Rectal smooth muscle tissue (tissue), 1 donor: ENCODE measurements around the gene POMGNT1.
A peak's percentile ranks its signal among the peaks of the same experiment; 100 is the strongest.

Experiments
- H3K27ac ChIP-seq: one replicate; pipeline ENCODE4 v1.7.0; 2013; ENCODE audit warnings: low read depth, low read length, inconsistent platforms
- H3K27me3 ChIP-seq: one replicate; pipeline ENCODE4 v1.7.0; 2013; ENCODE audit warnings: low read length; ENCODE audit not compliant: control insufficient read depth, insufficient read depth
- H3K36me3 ChIP-seq: one replicate; pipeline ENCODE4 v1.7.0; 2013; ENCODE audit warnings: low read length; ENCODE audit not compliant: control insufficient read depth, insufficient read depth
- H3K4me1 ChIP-seq: one replicate; pipeline ENCODE4 v1.7.0; 2013; ENCODE audit warnings: low read length; ENCODE audit not compliant: control insufficient read depth, insufficient read depth
- H3K4me3 ChIP-seq: one replicate; pipeline ENCODE4 v1.7.0; 2013; ENCODE audit warnings: low read length
- H3K9ac ChIP-seq: one replicate; pipeline ENCODE4 v1.7.0; 2013; ENCODE audit warnings: low read length

POMGNT1 gene

GRCh38 chr1:46187106-46187869 lies 10.9 kb downstream of the POMGNT1 start:
- peaks cover 19% of the 10 kb centered on the region for H3K36me3 ChIP-seq
- H3K4me1 ChIP-seq = peaks cover 6% of the 10 kb centered on the region
- no peak overlapping the region for H3K4me3 ChIP-seq
- no peaks in the 10 kb centered on the region for H3K27me3 ChIP-seq
- H3K27ac ChIP-seq = no peak overlapping the region
- H3K9ac ChIP-seq = no peak overlapping the region

DNA sequence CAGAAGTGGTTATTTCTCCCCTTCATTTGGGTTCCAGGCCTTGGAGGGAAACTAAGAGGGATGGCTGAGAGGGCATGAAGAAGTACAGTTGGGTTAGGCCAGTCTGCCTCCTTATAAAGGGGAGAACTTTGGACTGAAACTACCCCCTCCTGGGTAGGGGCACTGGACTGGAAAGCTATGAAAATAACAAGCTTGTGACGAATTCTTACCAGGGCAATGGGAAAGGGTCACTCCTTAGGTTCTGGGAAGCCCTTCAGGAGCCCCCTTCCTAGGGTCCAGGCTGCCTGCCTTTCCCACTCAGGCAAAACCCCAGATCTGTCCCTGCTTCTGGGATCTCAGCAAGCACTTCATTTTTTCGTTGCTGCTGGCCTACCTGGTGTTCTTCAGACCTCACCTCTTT lies 12.2 kb downstream of the POMGNT1 start:
- Histone ChIP-seq H3K27ac (no peak overlapping the region), H3K27me3 (no peaks in the 10 kb centered on the region), H3K4me3 (no peak overlapping the region), H3K9ac (no peak overlapping the region), H3K36me3 (peaks cover 16% of the 10 kb centered on the region), H3K4me1 (peaks cover 6% of the 10 kb centered on the region)

GRCh38 chr1:46184920-46185658 lies 13.1 kb downstream of the POMGNT1 start:
- Histone ChIP-seq H3K4me3 (no peak overlapping the region), H3K4me1 (peaks cover 6% of the 10 kb centered on the region), H3K36me3 (peaks cover 10% of the 10 kb centered on the region), H3K9ac (no peak overlapping the region), H3K27me3 (no peaks in the 10 kb centered on the region), H3K27ac (no peak overlapping the region)

- no peak overlapping the region for H3K4me3 ChIP-seq
- H3K36me3 ChIP-seq = peaks cover 7% of the 10 kb centered on the region
- H3K27ac ChIP-seq = peak overlapping the region; percentile 3
- no peaks in the 10 kb centered on the region for H3K27me3 ChIP-seq
- H3K9ac ChIP-seq = no peak overlapping the region
- H3K4me1 ChIP-seq = peaks cover 6% of the 10 kb centered on the region
Measured at GRCh38 chr1:46183926-46184557, 14.2 kb downstream of the POMGNT1 start.

DNA sequence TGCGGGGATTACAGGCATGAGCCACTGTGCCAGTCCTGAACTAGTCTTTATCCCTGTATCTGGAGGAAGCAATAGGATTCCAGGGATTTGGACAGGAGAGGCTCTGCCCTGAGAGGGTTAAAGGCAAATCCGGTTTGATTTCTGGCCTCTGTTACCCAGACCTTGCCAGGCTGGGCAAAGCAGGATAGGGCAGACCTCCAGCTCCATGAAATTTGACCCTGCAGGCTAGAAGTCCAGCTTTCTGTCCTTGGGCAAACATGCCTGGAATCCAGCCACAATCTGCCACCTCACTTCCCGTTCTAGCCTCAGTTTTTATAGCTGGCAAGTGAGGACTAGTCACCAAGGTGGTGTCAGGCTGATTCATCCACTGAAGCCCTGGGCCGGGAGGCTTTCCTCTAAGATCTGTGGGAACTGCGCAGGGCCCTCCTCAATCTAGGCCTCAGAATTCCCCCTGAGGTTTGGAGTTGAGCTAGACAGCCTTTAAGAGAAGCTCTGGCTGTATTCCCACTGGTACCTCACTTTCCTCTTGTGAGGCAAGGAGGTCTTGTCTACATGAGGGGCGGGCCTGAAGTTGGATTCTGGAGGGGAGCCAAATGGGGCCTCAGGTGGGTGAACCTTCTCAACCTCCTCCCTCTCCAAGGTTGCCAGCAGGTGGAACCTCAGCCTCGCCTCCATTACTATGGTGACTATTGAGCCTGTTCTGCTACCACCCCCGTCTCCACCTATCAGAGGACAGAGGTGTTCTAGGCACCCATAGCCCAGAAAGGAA lies 15.0 kb downstream of the POMGNT1 start:
- H3K27ac ChIP-seq = peak overlapping the region; percentile 3
- H3K27me3 ChIP-seq = no peaks in the 10 kb centered on the region
- peak overlapping the region; percentile 23 for H3K4me3 ChIP-seq
- H3K9ac ChIP-seq = no peak overlapping the region
- peaks cover 6% of the 10 kb centered on the region for H3K4me1 ChIP-seq
- peaks cover 7% of the 10 kb centered on the region for H3K36me3 ChIP-seq

- Histone ChIP-seq H3K27me3 (no peaks in the 10 kb centered on the region), H3K36me3 (no peaks in the 10 kb centered on the region), H3K27ac (no peak overlapping the region), H3K9ac (peak overlapping the region; percentile 14), H3K4me3 (peak overlapping the region; percentile 49), H3K4me1 (peaks cover 6% of the 10 kb centered on the region)
Measured at GRCh38 chr1:46181343-46182260, 16.6 kb downstream of the POMGNT1 start.

DNA sequence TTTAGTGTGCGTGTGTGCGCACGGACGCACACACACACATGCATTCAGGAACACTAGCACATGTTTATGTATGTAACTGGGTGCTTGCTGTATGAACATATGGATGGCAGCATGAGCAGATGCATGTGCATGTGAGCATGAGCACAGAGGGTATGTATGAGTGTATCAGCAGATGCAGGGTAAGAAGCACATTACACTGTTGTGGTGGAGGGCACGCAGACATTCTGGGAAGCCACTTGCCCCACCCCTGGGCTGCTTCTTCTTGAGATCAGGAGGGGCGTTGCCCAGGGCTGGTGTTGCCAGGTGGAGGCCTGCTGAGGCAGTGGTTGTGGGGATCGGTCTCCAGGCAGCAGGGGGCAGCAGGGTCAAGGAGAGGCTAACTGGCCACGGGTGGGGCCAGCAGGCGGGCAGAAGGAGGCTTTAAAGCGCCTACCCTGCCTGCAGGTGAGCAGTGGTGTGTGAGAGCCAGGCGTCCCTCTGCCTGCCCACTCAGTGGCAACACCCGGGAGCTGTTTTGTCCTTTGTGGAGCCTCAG lies 18.1 kb downstream of the POMGNT1 start:
- Histone ChIP-seq H3K4me1 (peaks cover 6% of the 10 kb centered on the region), H3K4me3 (peak overlapping the region; percentile 49), H3K27ac (no peak overlapping the region), H3K36me3 (no peaks in the 10 kb centered on the region), H3K9ac (peak overlapping the region; percentile 12), H3K27me3 (no peaks in the 10 kb centered on the region)

DNA sequence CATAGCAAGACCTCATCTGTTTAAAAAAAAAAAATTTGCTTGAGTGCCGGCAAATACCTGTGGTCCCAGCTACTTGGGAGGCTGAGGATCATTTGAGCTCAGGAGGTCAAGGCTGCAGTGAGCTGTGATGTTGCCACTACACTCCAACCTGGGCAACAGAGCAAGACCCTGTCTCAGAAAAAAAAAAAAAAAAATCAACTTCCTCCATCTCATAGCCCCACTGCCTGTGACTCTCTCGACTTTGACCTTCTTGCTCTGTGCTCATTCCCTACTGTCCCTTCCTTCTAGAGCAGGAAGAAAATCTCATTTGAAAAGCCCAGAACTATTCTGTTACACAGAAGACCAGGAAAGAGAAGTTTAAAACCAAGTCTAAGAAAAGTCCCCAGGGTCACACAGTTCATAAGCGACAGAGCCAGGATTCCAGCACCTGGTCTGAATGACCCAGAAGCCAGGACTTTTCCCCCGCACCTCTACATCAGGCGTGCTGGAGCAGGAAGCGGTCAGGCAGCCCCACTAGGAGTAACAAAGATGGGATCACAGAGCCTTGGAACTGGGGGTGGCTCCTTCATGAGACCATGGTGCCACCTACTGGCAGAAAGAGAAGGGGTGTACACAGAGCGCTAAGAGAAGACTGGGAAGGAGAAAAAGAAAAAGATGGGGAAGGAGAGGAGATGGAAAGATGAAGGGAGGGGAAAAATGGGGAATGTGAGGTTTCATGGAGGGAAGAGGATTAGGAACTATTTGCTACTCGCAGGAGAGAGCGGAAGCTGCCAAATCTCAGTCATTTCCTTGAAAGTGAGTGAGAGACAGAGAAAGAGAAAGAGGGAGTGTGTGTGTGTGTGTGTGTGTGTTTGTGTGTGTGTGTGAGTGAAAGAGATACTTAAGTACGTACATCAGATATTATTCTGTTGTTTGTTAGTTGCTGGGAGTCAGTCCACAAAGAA lies 18.8 kb downstream of the POMGNT1 start:
- H3K36me3 ChIP-seq = no peaks in the 10 kb centered on the region
- H3K4me3 ChIP-seq = peak overlapping the region; percentile 6
- peaks cover 8% of the 10 kb centered on the region for H3K4me1 ChIP-seq
- H3K9ac ChIP-seq = no peak overlapping the region
- H3K27me3 ChIP-seq = no peaks in the 10 kb centered on the region
- H3K27ac ChIP-seq = no peak overlapping the region

DNA sequence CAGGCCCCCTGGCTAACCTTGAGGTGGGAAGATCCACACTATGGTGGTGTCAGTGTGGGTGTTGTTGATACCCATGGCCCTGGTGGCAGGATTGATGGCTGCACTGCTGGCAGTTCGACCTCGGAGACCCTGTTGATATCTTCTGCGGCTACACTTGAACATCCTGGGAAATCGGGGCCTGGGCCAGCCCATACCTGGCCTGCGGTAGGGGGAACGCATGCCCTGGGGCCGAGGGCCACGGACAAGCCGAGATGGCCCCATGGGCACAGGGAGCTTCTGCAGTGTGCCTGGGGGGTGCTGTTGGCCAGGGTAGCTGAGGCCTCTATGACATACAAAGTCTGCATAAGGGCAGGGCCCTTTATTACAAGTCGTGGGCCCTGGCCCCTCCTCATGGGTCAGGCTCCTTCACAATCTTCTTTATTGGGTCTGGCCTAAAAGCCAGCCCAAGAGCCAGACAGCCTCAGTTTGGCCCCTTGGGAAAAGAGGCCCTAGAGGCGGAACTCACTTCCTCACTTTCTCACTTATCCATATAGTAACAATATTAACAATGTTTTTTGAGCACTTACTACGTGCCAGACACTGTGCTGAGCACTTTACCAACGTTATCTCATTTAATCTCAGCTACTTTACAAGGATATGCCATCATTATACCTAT lies 21.9 kb downstream of the POMGNT1 start, which contains the start of gene P3R3URF:
P3R3URF (minus strand) TSS at position 278 of the 655 bp plus-strand sequence; CDS start at position 261, 17 bp downstream.
- Histone ChIP-seq H3K9ac (no peak within 1 kb of the TSS), H3K4me3 (no peak within 1 kb of the TSS), H3K4me1 (peaks cover 17% of the 10 kb centered on the region), H3K36me3 (no peaks in the 10 kb centered on the region), H3K27me3 (no peaks in the 10 kb centered on the region), H3K27ac (no peak within 1 kb of the TSS)

GRCh38 chr1:46175243-46175642 lies 23.0 kb downstream of the POMGNT1 start:
- Histone ChIP-seq H3K9ac (no peak overlapping the region), H3K36me3 (no peaks in the 10 kb centered on the region), H3K4me1 (peaks cover 17% of the 10 kb centered on the region), H3K27me3 (no peaks in the 10 kb centered on the region), H3K27ac (no peak overlapping the region), H3K4me3 (no peak overlapping the region)
